NCI-H2171 (cell line): Measurements from ENCODE around the gene CCDC188.

Experiments
- DNase-seq: peaks from one replicate; lab custom pipeline; 2025; lab: John Stamatoyannopoulos, UW

The CCDC188 gene

GRCh38 chr22:20148414-20148813, 2.4 kb downstream of the CCDC188 start:
- DNase-seq = no peak

DNA sequence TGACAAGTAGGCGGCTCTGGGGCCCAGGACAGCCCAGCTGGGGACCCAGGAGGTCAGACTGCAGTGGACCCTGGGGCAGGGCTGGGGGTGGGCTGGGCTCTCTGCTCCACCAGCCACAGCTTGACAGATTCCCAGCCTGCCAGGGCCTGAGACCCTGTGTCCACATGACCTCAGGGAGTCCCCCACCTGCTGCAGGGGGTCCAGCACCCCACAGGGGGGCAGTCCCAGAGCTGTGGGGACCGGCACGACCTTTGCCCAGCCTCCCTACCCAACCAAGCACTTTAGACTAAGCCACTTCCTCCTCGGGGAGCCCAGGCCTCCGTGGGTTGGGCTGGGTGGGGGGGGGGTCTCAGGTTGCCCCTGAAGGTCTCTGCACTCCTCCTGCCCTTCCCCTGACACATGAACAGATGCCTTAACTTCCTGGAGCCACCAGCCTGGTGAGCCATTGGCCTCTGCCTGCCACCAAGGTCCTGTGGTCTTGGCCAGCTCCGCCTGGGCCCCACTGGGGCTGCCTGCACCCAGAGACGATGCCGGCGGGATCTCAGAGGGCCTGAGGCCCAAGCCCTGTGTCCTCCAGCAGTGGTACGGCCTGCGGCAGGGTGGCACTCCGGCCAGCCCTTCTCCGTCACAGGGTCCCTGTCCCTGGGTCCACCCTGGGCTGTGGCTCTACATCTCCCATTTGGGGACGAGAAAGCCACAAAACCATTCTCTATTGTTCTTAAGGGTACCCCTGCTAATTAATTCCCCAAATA, 3.4 kb downstream of the CCDC188 start:
- DNase-seq = no peak

- no peak for DNase-seq
These were observed 4.1 kb downstream of the CCDC188 start for GRCh38 chr22:20146777-20147176.

DNA sequence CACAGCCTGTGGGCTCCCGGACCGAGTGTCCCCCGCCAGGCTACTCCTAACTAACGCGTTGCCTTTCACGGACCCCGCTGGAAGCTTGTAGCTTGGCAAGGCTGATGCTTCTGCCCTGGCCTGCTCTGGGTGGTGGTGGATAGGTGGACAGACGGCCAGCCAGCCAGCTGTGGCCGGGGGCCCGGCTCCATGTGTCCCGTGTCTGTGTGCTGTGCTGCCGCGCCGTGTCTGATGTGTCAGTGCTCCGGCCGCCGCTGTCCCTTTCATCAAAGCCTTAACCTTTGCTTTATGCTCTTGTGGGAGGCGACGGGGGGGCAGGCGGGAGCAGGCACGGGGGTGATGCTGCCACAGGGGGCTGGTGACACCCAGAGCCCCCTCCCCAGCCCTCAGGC, 5.0 kb downstream of the CCDC188 start:
- no peak for DNase-seq

- DNase-seq = no peak
These were observed 5.5 kb downstream of the CCDC188 start for GRCh38 chr22:20145206-20145831.

DNA sequence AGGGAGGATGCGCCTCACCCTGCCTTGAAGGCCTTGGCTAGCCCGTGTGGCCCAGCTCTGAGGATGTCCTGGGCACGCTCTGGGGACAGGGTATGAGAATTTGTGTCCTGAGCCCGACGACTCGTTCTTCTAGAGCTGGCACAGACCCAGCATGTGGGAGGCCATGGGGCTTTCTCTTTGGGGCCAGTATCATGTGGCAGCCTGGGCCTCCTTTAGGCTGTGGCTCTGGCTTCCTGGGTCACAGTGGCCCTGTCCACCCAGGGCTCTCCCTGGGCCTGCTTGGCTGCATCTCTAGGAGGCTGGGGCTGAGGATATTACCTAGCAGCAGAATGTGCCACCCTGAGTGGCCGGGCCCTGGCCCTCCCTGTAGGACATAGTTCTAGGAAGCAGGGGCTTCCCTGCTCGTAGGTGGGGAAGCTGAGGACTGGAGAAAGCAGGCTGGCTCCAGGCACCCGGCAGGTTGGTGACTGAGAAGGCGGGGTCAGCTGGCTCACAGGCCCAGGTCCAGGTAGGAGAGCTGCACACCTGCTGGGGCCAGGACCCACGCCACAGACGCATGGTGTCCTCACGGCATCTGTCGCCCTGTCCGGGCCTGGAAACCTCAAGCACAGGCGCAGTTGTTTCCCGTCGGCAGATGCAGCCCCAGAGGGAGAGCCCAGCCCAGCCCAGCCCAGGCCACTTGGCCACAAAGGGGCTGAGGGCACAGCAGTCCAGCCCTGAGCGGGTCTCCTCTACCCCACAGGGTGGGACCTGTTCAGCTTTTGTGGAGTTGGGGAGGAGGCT, 6.8 kb downstream of the CCDC188 start:
- DNase-seq = no peak

DNA sequence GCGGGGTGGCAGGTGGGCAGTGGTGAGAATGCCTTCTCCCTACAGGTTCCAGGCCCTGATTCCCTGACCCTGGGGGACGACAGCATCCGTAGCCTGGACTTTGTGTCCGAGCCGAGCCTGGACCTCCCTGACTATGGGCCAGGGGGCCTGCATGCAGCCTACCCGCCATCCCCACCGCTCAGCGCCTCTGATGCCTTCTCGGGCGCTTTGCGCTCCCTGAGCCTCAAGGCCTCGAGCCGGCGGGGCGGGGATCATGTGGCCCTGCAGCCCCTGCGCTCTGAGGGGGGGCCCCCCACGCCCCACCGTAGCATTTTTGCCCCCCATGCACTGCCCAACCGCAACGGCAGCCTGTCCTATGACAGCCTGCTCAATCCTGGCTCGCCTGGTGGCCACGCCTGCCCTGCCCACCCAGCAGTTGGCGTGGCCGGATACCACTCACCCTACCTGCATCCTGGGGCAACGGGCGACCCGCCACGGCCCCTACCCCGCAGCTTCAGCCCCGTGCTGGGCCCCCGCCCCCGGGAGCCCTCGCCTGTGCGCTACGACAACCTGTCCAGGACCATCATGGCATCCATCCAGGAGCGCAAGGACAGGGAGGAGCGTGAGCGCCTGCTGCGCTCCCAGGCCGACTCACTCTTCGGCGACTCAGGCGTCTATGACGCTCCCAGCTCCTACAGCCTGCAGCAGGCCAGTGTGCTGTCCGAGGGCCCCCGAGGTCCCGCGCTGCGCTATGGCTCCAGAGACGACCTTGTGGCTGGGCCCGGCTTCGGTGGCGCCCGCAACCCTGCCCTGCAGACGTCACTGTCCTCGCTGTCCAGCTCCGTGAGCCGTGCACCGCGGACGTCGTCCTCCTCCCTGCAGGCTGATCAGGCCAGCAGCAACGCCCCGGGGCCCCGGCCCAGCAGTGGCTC, 7.9 kb downstream of the CCDC188 start:
- DNase-seq = no peak

- DNase-seq = no peak
These were observed 9.4 kb downstream of the CCDC188 start for GRCh38 chr22:20141186-20142077.

DNA sequence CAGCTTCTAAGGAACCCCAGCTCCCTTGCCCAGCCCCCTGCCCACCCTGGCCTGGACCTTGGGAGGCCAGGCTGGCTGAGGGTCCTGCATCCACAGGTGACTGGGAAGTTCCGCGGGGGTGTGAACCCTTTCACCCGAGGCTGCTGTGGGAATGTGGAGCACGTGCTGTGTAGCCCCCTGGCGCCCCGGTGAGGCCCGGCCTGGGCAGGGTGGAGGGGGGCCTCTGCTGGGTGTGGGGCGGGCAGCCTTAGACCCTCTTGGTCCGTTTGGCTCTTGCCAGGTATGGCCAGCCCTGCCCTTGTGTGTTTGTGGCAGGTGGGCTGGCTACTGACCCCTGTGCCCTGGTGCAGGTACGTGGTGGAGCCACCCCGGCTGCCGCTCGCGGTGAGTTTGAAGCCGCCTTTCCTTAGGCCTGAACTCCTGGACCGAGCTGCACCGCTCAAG, 10.3 kb downstream of the CCDC188 start:
- no peak for DNase-seq

DNA sequence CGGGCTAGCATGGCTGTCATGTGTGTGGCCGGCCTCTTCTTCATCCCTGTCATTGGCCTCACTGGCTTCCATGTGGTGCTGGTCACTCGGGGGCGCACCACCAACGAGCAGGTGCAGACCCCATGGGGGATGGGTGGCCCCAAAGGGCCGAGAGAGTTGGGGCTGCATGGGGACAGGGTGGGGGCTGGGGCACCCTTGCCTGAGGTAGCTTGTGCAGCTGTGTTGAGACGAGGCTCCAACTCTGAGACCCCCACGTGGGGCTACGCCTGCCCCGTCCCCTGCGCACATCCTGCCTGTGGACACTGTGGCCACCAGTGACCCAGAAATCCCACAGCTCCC, 10.8 kb downstream of the CCDC188 start:
- DNase-seq = no peak

- no peak for DNase-seq
These were observed 11.3 kb downstream of the CCDC188 start for GRCh38 chr22:20139391-20140106.

DNA sequence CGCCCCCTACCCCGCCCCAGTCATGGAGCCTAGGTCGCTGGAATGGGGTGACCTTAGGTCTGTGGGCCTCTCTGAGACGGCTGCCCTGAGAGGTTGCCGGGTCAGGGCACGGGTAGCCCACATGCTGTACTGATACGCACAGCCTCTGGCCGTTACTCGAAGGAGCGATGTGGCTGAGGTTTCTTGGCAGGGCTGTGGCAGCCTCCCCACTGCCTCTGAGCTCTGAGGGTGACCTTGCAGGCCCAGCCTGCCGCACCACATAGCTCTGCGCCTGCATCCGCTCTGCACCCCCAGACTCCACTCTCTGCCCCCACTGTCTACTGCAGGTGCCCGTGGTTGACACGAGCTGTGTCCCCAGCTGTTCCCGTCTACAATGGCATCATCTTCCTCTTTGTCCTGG, 12.0 kb downstream of the CCDC188 start:
- no peak for DNase-seq

DNA sequence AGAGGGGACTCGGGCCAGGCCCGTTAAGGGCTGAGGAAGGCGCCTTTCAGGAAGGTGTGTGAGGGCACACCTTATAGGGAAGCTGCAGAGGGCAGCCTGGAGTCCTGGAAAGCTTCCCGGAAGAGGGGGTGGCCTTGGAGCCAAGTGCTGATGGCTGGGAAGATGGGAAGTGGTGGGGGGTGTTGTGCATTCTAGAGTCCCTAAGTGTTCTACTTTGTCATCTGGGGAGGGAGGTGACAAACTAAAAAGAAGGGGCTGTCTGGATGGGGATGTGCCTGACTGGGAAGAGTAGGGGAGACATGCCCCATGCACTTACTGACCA, 12.5 kb downstream of the CCDC188 start:
- no peak for DNase-seq

DNA sequence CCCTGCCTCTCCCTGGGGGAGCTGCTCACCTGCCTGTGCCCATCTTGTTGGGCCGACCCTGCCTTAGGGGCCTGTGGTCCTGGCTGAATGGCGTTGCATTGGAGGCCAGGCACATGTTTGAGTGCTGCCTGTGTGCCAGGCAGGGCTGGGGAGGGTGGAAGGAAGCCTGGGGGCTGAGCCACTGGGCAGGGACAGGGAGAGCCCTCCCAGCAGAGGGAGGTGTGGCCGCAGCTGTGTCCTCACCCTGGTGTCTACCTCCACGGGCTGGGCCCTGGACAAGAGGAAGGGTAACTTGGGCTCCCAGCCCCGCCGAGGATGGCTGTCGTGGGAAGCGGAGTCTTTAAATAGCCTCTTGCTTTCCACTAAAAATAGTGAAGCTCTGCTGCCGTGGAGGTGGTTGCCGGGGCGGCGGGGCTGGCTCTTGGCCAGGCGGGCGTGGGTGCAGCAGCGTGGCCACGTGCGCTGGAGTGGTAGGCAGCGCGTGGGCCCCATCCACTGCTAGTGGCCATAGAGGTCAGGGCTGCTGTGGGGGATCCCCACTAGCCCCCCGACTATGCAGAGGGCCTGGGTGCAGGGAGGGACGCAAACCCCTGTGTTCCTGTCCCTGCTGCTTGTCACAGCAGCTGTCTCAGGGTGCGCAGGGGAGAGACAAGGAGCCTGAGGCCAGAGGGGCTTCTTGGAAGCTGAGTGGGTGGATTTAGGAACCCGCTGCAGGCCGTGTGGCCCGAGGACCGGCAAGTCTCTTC, 13.0 kb downstream of the CCDC188 start:
- no peak for DNase-seq

DNA sequence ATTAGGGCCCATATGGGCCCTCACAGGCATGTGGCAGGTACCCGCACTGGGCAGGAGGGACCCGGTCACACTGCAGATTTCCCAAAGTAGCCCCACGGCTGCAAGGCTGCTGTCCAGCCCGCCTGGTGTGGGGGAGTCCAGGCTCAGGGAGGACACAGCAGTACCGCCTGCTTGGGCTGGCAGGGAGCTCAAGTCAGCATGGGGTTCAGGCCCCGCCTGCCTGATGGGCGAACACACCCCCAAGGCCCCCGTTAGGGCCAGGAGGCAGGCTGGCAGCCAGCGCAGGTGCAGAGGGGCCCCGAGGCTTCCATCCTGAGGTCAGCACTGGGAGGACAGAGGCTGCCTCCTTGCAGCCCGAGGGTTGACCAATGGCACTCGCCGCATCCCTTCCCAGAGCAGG, 13.7 kb downstream of the CCDC188 start:
- no peak for DNase-seq

- DNase-seq = no peak
These were observed 14.3 kb downstream of the CCDC188 start for GRCh38 chr22:20136603-20136873.

DNA sequence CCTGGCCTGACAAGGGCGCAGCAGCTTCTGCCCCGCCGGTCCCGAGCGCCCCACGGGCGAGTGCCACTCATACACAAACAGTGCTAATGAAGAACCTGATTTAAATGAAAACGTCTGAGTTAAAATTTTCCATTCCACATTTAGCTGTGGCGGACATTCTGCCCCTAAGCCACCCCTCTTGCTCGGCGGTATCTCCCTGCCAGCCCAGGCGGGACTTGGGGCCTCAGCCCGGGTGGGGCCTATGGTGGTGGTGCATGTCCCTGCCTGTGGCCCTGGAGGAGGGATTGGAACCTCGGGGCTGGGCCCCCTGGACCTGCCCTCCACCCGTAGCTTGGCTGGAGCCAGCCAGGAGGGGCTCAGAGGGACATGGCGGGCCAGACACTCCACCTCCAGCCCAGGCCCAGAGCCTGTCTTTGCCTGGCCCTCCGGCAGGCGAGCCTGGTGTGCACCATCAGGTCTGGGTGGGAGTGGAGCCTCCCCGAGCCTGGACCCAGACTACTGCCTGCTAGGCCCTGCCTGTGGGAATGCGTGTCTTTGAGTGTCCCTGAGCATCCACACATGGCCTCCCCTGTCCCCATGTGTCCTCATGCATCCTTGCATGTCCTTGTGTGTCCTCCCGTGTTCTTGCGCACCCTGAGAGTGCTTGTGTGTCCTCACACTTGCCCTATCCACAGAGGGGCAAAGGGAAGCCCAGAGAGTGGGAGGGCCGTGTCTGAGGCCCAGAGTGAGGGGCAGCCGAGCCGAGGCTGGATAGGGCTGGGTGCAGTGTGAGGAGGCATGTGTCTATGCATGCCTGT, 14.9 kb downstream of the CCDC188 start:
- DNase-seq = no peak

DNA sequence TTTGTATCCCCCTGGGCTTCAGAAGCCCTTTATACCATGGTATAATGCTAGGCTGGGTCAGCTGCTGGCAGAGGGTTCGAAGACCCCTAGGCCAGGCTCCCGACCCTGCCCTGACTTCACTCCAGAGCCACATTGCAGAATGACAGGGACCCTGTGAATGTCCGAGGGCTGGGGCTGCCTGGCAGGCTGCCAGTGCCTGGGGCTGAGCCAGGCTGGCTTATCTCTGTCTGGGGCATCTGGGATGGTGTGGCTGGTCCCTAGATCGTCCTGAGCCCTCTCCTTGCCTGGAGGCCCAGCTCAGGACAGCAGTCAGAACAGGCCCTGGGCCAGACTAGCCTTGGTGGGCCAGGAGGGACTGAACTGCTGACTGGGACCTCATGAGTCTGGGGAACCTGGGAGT, 15.6 kb downstream of the CCDC188 start:
- DNase-seq = no peak

GRCh38 chr22:20133930-20134549, 16.8 kb downstream of the CCDC188 start:
- no peak for DNase-seq
